Choroid plexus epithelial cell (primary cell): ENCODE measurements around the gene PIEZO2.

Experiments used
- DNase-seq: peaks from one replicate; pipeline ENCODE4 v3.0.0-alpha.2; 2010; ENCODE audit warnings: low read depth
- H3K4me3 ChIP-seq: 2 replicates; pipeline ENCODE4 v1.5.1; 2011; ENCODE audit warnings: low read depth, mild to moderate bottlenecking, control low read depth, low read length, moderate library complexity
- CTCF ChIP-seq: conservative IDR thresholded peaks from 2 replicates; pipeline ENCODE4 v1.5.1; 2011; ENCODE audit warnings: low read depth, mild to moderate bottlenecking, control low read depth, inconsistent platforms, low read length, moderate library complexity

Gene PIEZO2

GRCh38 chr18:11070593-11070992 is 78.8 kb downstream of the PIEZO2 start:
- TF ChIP-seq CTCF: no peak
- H3K4me3 ChIP-seq: no peak overlapping the region
- no peak for DNase-seq

DNA sequence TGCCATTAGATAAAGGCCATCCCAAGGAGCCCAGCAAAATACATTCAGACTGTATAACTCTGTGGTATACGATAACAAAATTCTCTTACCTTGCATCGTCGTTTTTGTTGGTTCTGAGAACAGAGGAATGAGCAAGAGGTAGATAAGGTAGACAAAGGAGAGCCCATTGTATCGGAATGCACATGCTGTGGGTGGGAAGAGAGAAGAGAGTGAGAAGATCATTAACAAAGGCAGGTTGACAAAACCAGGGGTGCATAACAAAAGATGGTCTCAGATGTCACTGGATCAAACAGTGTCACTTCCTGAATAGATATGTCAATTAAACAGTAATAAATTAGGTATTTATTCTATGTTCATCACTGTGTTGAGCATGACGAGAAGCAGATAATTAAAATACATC is 83.3 kb downstream of the PIEZO2 start:
- no peak overlapping the region for H3K4me3 ChIP-seq
- TF ChIP-seq CTCF: no peak
- DNase-seq: no peak

DNA sequence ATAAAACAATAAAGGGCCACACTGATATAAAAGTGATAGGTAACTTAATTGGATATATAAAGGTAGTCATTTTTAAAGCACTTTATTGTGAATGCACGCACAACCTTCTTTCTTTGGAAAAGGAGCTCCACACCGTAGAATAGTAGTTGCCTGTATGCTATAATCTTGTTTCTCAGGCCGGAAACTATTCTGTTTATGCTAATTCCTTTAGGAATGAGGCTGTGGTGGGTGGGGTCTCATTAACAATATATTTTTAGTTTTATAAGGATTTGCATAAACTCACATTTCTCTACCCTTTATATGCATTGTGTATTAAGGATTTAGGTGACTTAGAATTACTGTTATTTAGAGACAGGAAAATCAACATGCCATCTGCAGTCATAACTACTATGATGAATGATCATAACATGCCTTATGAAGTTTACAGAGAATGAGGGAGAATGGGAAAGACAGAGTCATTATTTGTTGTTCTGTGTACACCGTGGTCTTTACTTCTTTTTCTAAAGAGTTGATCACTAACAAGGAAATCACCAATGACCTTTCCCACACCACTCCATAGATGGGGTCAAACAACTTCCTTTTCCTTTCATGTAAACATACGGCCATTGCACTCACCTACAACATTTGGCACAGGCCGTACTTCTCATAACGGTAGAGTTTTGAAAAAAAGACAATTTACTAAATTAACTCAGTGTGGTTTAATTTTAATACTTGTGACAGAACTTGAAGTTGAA is 84.5 kb downstream of the PIEZO2 start:
- no peak overlapping the region for H3K4me3 ChIP-seq
- DNase-seq: no peak
- TF ChIP-seq CTCF: no peak

GRCh38 chr18:11064106-11064505 is 85.3 kb downstream of the PIEZO2 start:
- no peak for TF ChIP-seq CTCF
- H3K4me3 ChIP-seq: no peak overlapping the region
- peak; percentile 27 for DNase-seq

DNA sequence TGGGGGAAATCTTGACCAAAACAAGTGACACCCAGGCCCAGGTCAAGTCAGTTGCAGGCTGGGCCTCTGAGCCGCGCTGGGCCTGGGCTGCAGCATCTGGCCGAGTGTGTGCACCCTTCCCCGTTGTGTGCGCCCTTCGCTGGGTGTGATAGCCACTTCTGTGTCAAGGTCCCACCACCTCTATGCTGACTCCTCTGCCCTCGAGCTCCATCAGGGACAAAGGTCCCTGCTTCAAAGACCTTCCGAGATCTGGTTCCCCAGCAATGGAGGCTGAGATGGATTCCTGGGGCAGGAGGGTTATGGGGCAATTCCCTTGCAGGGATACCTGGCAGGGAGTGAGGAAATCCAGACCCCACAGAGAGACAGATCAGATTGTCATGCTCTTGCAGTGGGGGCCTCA is 93.6 kb downstream of the PIEZO2 start:
- TF ChIP-seq CTCF: no peak
- DNase-seq: no peak

DNA sequence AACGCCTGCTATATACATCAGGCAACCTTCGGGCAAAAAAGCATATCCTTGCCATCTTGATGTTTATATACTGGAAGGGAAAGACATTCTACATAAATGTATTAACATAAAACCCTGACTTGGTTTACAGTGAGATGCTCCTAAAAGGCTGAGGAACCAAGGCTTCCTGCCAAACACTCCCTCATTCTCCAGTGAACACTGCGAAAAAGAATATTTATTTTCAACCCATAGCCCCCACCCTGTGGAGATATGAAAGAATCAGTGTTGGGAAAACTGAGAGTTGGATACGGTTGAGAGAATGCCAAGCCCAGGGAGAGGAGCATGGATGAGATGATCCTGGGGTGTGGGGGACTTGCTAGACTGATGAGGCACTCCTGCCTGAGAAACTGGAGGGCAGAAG is 94.9 kb downstream of the PIEZO2 start:
- no peak overlapping the region for H3K4me3 ChIP-seq
- TF ChIP-seq CTCF: no peak
- DNase-seq: no peak

More for the DNA sequence above, 93.6 kb downstream of the PIEZO2 start:
- H3K4me3 ChIP-seq: no peak overlapping the region

DNA sequence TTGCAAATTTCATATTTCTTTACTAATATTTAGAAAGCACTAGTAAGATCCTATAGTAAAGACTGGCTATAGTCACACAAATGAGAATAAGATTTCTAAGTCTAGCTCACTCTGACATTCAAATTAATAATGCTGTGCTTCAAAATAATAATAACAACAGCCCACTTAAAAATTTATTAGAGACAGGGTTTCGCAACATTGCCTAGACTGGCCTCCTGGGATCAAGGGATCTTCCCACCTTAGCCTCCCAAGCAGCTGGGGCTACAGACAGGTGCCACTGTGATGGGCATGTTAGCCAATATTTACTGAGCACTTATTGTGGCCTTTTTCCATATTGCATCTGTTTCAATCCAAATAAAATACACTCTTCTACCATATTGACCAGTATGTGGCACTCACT is 96.1 kb downstream of the PIEZO2 start:
- no peak for TF ChIP-seq CTCF
- no peak for DNase-seq
- H3K4me3 ChIP-seq: no peak overlapping the region
